ENCODE data around the gene LMX1B.

DNA sequence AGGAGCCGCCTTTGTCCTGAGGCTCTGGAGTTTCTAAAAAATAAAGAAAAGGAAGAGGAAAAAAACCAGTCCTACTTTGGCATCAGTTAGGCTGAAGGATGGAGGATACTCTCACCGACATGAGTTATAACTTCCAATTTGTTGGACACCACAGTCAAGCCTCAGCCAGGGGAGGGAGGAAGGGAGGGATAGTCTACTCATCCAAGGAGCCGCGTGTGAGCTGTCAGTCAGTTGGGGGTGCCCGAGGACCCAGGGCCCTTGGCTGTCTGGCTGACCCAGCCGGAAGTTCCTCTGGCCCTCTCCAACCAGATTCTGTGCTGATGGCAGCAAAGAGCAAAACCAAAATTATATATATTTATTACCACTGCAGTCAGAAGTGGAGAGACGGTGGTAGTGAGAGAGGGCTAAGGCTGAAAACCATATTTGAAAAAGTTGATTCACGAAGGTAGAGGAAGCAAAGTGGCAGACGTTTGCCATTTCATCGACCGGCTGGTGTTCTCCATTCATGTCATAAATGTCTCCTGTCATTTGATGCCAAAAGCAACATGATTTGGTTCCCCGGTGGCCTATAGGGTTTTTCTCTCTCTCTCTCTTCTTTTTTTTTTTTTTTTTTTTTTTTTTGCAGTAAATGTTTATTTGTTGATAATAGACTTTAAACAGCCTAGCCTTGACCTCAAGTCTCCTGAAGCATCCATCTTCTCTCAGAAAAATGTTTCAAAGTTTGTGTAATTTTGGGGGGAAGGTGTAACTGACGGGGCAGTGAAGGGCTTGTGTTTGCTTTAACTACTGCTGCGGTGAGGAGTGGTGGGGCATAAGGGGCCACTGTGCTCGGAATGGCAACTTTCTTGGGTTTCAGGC is 7.6 kb downstream of the LMX1B start:
- TF ChIP-seq CTCF (IDR thresholded peaks at IDR 0.05; ENCODE audit: insufficient read depth, low read length) (no peak), POLR2AphosphoS5 (IDR thresholded peaks at IDR 0.05; ENCODE audit: low read depth) (no peak)
